GM10248 (cell line): Measurements from ENCODE around the gene CELF6.

Experiments
- CTCF ChIA-PET: fragments of 300-600 bp; sonication (Branson Sonifier 250); formaldehyde crosslinking; extraction: SDS; loops from one replicate; lab custom pipeline; 2021; ENCODE audit warnings: antibody characterized with exemption; lab: Yijun Ruan, JAX
- POLR2A ChIA-PET: fragments of 350-650 bp; sonication (Branson Sonifier 250); formaldehyde crosslinking; extraction: SDS; loops from one replicate; lab custom pipeline; 2020; ENCODE audit warnings: antibody characterized with exemption; lab: Yijun Ruan, JAX
- DNase-seq: peaks from one replicate; pipeline ENCODE4 v3.0.0; 2012; ENCODE audit errors: extremely low spot score
- CTCF ChIP-seq: IDR thresholded peaks from 2 replicates; pipeline ENCODE4 v1.5.1; 2012; ENCODE audit warnings: mild to moderate bottlenecking, low read depth; ENCODE audit errors: extremely low read depth, missing control alignments, control extremely low read depth

Gene CELF6

GRCh38 chr15:72289597-72290325 is 30.2 kb downstream of the CELF6 start:
- no peak for TF ChIP-seq CTCF
- CTCF ChIA-PET: interaction anchor here (1.4 to 5.3 kb wide), 2 partner anchors 63 to 90 kb away, joined by 4 to 31 read pairs; no protein-coding TSS in a partner anchor
- POLR2A ChIA-PET: no interaction called here
- no peak for DNase-seq

- no peak for TF ChIP-seq CTCF
- ChIA-PET POLR2A (no interaction called here), CTCF (interaction anchor here (1.7 to 7.1 kb wide), 3 partner anchors 15 to 89 kb away, joined by 4 to 32 read pairs (median 31); no protein-coding TSS in a partner anchor)
- no peak for DNase-seq
Measured at GRCh38 chr15:72288796-72289596, 31.0 kb downstream of the CELF6 start.

GRCh38 chr15:72285927-72286516 is 33.9 kb downstream of the CELF6 start:
- ChIA-PET CTCF (interaction anchor here (0.9 to 7.1 kb wide), 6 partner anchors 12 to 86 kb away, joined by 3 to 32 read pairs (median 5); no protein-coding TSS in a partner anchor), POLR2A (no interaction called here)
- TF ChIP-seq CTCF: peak; percentile 34
- no peak for DNase-seq

GRCh38 chr15:72285402-72285801 is 34.6 kb downstream of the CELF6 start:
- no peak for DNase-seq
- ChIA-PET CTCF (interaction anchor here (0.6 to 7.1 kb wide), 6 partner anchors 8 to 437 kb away, joined by 3 to 32 read pairs (median 4); no protein-coding TSS in a partner anchor), POLR2A (no interaction called here)
- TF ChIP-seq CTCF: no peak

GRCh38 chr15:72284781-72285180 is 35.2 kb downstream of the CELF6 start:
- ChIA-PET CTCF (interaction anchor here (0.6 to 7.1 kb wide), 7 partner anchors 8 to 438 kb away, joined by 3 to 32 read pairs (median 4); no protein-coding TSS in a partner anchor), POLR2A (no interaction called here)
- DNase-seq: no peak
- TF ChIP-seq CTCF: no peak

- DNase-seq: no peak
- ChIA-PET CTCF (interaction anchor here (1.0 to 7.1 kb wide), 5 partner anchors 8 to 31 kb away, joined by 3 to 32 read pairs (median 3); no protein-coding TSS in a partner anchor), POLR2A (no interaction called here)
- TF ChIP-seq CTCF: no peak
Measured at GRCh38 chr15:72281713-72282112, 38.2 kb downstream of the CELF6 start.
